ENCODE data around the gene EFNA1.

GRCh38 chr1:155079487-155080311 lies 48.0 kb upstream of the EFNA1 start:
- no peak for TF ChIP-seq CTCF (IDR thresholded peaks at IDR 0.05 in 2 of 3, conservative IDR thresholded peaks at IDR 0.05 in 1 of 3; ENCODE audit: borderline replicate concordance in 1 of 3, insufficient read depth in 1 of 3, low read depth in 2 of 3, low read length in 2 of 3)
- no peak for TF ChIP-seq EZH2phosphoT487 (IDR thresholded peaks at IDR 0.05; ENCODE audit: borderline replicate concordance)
- no peak; the same call in 1 of the 2 replicates for TF ChIP-seq POLR2AphosphoS5 (IDR thresholded peaks at IDR 0.05; ENCODE audit: low read depth, low read length)
- no peak for TF ChIP-seq POLR2A (IDR thresholded peaks at IDR 0.05; ENCODE audit: borderline replicate concordance, extremely low read depth, insufficient read depth, insufficient read length)
- TF ChIP-seq ZBTB33 (IDR thresholded peaks at IDR 0.05; ENCODE audit: extremely low read depth, insufficient replicate concordance, low read length), result no peak
- TF ChIP-seq ZFX (IDR thresholded peaks at IDR 0.05), result no peak
- no peak for TF ChIP-seq ELF1 (IDR thresholded peaks at IDR 0.05; ENCODE audit: borderline replicate concordance, low read depth)
- TF ChIP-seq MAX (IDR thresholded peaks at IDR 0.05), result no peak

All from HCT116 (cell line).